Measurements from ENCODE around the gene APOB. TPM values are rescaled to one million over a fixed set of nuclear protein-coding genes. Genes with fewer than 3 reads are reported as not detected.
"Not testable (repeated sequence)": the region's sequence is repeated elsewhere in the genome, so short reads cannot be mapped to it uniquely, and the experiment has no call there.

APOB gene
- total RNA-seq, 1 donor = under 0.01 TPM

GRCh38 chr2:21029519-21029918 lies 14.4 kb downstream of the APOB start:
- H3K4me1 ChIP-seq (ENCODE audit: insufficient read depth, low read length) = no peaks in the 10 kb centered on the region
- H3K9me3 ChIP-seq (ENCODE audit: low read depth, low read length) = no peaks in the 10 kb centered on the region
- H2AFZ ChIP-seq (ENCODE audit: low read length) = no peak overlapping the region
- H3K79me2 ChIP-seq (ENCODE audit: insufficient read depth, low read length) = no peaks in the 10 kb centered on the region
- no peak overlapping the region for H3K4me2 ChIP-seq (ENCODE audit: insufficient read depth, low read length)
- no peaks in the 10 kb centered on the region for H3K36me3 ChIP-seq (ENCODE audit: insufficient read depth, low read length)
- no peak for DNase-seq (ENCODE audit: insufficient read length, low spot score, missing footprints)
- TF ChIP-seq CTCF (IDR thresholded peaks at IDR 0.05; ENCODE audit: extremely low read depth, low read depth, low read length) = no peak
- H3K27me3 ChIP-seq (ENCODE audit: insufficient read depth, low read length) = no peaks in the 10 kb centered on the region
- H3K27ac ChIP-seq (ENCODE audit: low read depth, low read length) = no peak overlapping the region
- no peak overlapping the region for H3K4me3 ChIP-seq (ENCODE audit: insufficient read depth, low read length)
- no peaks in the 10 kb centered on the region for H4K20me1 ChIP-seq (ENCODE audit: insufficient read depth, low read length)

- H3K36me3 ChIP-seq (ENCODE audit: insufficient read depth, low read length); H3K4me2 ChIP-seq (ENCODE audit: insufficient read depth, low read length); DNase-seq (ENCODE audit: insufficient read length, low spot score, missing footprints); H3K9me3 ChIP-seq (ENCODE audit: low read depth, low read length); H3K4me1 ChIP-seq (ENCODE audit: insufficient read depth, low read length); H2AFZ ChIP-seq (ENCODE audit: low read length); H3K27ac ChIP-seq (ENCODE audit: low read depth, low read length); H3K27me3 ChIP-seq (ENCODE audit: insufficient read depth, low read length); H4K20me1 ChIP-seq (ENCODE audit: insufficient read depth, low read length); H3K79me2 ChIP-seq (ENCODE audit: insufficient read depth, low read length); H3K4me3 ChIP-seq (ENCODE audit: insufficient read depth, low read length): not testable (repeated sequence)
Measured at GRCh38 chr2:21028951-21029350, 14.9 kb downstream of the APOB start.

- no peak overlapping the region for H3K4me2 ChIP-seq (ENCODE audit: insufficient read depth, low read length)
- no peak for DNase-seq (ENCODE audit: insufficient read length, low spot score, missing footprints)
- no peaks in the 10 kb centered on the region for H3K36me3 ChIP-seq (ENCODE audit: insufficient read depth, low read length)
- no peak overlapping the region for H2AFZ ChIP-seq (ENCODE audit: low read length)
- no peaks in the 10 kb centered on the region for H3K79me2 ChIP-seq (ENCODE audit: insufficient read depth, low read length)
- no peaks in the 10 kb centered on the region for H3K27me3 ChIP-seq (ENCODE audit: insufficient read depth, low read length)
- H3K4me1 ChIP-seq (ENCODE audit: insufficient read depth, low read length) = no peaks in the 10 kb centered on the region
- H3K27ac ChIP-seq (ENCODE audit: low read depth, low read length) = no peak overlapping the region
- no peaks in the 10 kb centered on the region for H4K20me1 ChIP-seq (ENCODE audit: insufficient read depth, low read length)
- no peak for TF ChIP-seq CTCF (IDR thresholded peaks at IDR 0.05; ENCODE audit: extremely low read depth, low read depth, low read length)
- H3K9me3 ChIP-seq (ENCODE audit: low read depth, low read length) = no peaks in the 10 kb centered on the region
- H3K4me3 ChIP-seq (ENCODE audit: insufficient read depth, low read length) = no peak overlapping the region
Measured at GRCh38 chr2:21028021-21028947, 15.6 kb downstream of the APOB start.

- H3K4me2 ChIP-seq (ENCODE audit: insufficient read depth, low read length) = no peak overlapping the region
- no peak for DNase-seq (ENCODE audit: insufficient read length, low spot score, missing footprints)
- H3K4me3 ChIP-seq (ENCODE audit: insufficient read depth, low read length) = no peak overlapping the region
- H3K4me1 ChIP-seq (ENCODE audit: insufficient read depth, low read length) = no peaks in the 10 kb centered on the region
- H3K9me3 ChIP-seq (ENCODE audit: low read depth, low read length) = no peaks in the 10 kb centered on the region
- H4K20me1 ChIP-seq (ENCODE audit: insufficient read depth, low read length) = no peaks in the 10 kb centered on the region
- H3K79me2 ChIP-seq (ENCODE audit: insufficient read depth, low read length) = no peaks in the 10 kb centered on the region
- TF ChIP-seq CTCF (IDR thresholded peaks at IDR 0.05; ENCODE audit: extremely low read depth, low read depth, low read length) = no peak
- H3K36me3 ChIP-seq (ENCODE audit: insufficient read depth, low read length) = no peaks in the 10 kb centered on the region
- no peak overlapping the region for H2AFZ ChIP-seq (ENCODE audit: low read length)
- no peaks in the 10 kb centered on the region for H3K27me3 ChIP-seq (ENCODE audit: insufficient read depth, low read length)
- H3K27ac ChIP-seq (ENCODE audit: low read depth, low read length) = no peak overlapping the region
Measured at GRCh38 chr2:21026479-21027282, 17.2 kb downstream of the APOB start.

Measured in osteoblast (primary cell).